ENCODE measurements around the gene COL6A3. TPM values are rescaled to one million over a fixed set of nuclear protein-coding genes. Genes with fewer than 3 reads are reported as not detected.

COL6A3 gene
- total RNA-seq, 4 donors from 2014 or later, result 432 to 983 (median 750) TPM

DNA sequence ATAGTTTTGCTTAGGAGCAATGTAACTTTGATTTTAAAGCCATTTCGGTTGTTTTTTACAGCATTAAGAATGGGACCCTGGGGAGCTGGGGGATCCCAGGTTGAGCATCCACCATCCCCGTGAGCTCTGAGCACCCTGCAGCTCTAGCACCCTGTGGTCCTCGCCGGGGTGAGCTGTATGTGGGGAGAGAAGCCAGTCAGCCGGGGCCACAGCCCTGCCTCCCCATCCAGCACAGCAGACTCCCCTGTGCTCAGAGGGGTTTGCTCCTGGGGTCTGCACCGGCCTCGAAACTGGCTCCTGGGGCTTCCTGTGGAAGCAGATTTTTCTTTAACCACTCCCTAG is 1.3 kb downstream of the COL6A3 start:
- TF ChIP-seq, protein P1, sequence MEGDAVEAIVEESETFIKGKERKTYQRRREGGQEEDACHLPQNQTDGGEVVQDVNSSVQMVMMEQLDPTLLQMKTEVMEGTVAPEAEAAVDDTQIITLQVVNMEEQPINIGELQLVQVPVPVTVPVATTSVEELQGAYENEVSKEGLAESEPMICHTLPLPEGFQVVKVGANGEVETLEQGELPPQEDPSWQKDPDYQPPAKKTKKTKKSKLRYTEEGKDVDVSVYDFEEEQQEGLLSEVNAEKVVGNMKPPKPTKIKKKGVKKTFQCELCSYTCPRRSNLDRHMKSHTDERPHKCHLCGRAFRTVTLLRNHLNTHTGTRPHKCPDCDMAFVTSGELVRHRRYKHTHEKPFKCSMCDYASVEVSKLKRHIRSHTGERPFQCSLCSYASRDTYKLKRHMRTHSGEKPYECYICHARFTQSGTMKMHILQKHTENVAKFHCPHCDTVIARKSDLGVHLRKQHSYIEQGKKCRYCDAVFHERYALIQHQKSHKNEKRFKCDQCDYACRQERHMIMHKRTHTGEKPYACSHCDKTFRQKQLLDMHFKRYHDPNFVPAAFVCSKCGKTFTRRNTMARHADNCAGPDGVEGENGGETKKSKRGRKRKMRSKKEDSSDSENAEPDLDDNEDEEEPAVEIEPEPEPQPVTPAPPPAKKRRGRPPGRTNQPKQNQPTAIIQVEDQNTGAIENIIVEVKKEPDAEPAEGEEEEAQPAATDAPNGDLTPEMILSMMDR (IDR thresholded peaks at IDR 0.05; ENCODE audit: low read depth), result no peak

DNA sequence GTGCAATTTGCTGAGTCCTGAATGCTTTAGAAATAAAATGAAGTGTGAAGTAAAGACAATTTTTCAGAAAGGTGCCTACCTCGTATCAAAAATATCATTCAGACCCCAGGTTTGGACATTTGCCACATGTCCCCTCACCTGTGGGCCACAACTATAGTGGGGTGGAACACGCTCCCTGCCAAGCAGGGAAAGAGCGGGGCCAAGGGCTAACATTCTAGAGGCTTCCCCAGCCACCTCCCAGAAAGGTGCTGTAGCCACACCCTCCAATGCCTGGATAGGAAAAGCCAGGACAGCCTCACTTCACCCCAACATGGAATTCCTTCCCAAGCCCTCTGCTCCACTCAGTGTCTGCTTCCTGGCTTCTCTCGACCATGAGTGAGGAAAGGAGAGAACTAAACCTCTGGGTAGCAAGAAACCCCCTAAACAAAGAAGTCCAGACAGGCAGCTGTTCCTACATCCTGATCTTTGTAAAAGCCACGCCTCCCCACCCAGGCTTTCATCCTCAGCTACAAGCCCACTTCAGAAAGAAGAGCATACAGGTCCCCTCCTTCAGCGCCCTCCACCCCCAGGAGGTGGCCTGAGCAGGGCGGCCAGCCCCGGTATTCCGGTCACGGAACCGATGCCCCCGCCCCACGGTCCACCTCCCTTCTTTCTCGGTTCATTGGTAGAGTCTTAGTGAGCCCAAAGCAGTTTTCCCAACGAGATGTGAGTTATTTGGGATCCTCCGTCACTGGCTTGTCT is 2.1 kb downstream of the COL6A3 start:
- TF ChIP-seq, protein P1 (IDR thresholded peaks at IDR 0.05; ENCODE audit: low read depth), result no peak

DNA sequence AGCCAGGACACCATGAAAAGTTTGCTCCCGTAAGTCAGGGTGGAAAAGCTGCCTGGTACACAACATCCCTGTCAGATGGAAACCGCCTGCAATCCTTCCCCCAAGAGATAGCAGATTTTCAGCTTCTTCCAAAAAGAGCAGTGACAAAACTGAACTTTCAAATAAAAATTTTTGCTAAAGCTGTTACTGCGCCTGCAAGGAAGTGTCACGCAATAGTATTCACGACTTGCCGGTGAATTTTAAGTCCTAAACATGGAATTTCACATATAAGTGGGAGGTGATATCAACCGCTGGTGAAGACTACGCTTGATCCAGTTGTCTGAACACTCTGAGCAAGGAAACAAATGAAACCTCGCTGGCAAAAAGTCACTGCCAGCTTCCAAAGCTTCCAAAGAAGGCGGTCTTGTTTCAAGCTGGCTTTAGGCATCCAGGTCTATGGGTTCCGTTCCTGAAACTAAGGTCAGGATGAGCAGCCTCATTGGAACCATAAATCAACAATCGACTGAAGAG is 2.8 kb downstream of the COL6A3 start:
- TF ChIP-seq, protein P1 (IDR thresholded peaks at IDR 0.05; ENCODE audit: low read depth), result no peak

DNA sequence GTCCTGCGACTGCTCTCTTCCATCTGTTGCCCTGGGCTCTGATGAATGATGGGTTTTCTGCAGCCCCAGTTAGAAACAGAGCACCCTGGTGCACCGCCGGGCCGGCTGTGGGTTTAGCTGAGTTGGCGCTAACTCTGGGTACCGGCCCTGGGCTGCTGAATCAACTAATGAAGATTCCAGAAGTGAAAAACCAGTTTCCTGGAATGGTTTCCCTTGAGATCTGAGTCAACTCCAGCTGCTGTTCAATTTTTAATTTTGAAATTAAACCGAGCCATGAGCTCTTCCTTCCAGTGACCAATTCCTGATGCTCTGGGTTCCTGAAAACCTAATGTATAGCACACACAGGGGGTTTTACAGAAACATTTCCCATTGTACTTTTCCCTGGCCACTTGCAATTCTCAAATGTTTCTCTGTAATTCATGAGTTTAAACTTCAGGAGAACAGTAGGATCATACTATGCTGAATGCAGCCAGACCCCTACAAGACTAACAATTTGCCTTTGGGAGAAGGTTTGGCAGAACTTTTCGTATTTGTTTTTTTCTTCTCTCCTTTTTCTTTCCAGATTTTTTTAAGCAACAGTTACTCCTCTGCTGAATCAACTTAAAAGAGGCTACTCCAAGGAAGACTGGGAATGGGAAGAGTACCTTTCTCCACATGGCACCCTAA is 5.5 kb downstream of the COL6A3 start:
- TF ChIP-seq, protein P1 (IDR thresholded peaks at IDR 0.05; ENCODE audit: low read depth), result no peak

DNA sequence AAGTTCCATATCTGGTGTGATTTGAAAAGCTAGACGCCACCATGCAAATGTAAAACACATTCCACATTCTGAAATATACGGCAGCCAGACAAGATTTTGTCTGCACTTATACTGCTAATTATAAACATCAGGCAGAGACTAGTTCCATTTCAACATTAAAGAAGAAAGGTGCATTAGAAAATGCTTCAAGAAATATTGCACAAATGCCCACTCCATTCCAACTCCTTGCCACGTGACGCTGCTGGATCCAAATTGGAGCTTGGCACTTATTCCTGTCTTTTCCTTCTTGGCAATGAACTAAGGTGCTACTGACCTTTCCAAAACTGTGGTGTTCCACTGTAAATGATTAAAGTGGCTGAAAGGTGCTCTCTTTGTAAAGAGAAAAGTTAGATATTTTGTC is 6.3 kb downstream of the COL6A3 start:
- TF ChIP-seq, protein P1 (IDR thresholded peaks at IDR 0.05; ENCODE audit: low read depth), result no peak

DNA sequence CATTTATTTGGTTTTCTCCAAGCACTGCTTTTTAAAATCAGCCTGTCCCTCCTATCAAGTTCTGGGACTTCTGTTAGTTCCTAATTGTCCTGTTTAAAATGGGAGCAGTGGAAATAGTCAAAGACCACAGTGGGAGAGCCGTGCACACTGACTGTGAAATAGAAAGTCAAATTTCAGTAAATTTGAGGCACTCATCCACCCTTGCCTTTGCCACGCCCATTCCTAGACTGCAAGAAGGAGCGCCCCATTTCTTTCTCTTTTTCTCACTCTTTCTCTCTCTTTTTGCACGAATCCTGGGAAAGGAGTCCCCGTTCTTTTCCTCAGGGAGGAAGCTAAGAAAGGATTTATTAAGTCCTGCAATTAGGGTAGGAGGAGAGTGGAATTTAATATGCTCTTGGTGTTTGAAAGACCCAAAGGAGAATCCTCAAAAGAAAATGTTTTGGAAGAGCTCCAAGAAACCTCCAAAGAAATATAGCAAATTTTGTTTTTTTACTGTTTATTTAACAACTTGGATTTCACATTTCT is 7.5 kb downstream of the COL6A3 start:
- TF ChIP-seq, protein P1 (IDR thresholded peaks at IDR 0.05; ENCODE audit: low read depth), result no peak

DNA sequence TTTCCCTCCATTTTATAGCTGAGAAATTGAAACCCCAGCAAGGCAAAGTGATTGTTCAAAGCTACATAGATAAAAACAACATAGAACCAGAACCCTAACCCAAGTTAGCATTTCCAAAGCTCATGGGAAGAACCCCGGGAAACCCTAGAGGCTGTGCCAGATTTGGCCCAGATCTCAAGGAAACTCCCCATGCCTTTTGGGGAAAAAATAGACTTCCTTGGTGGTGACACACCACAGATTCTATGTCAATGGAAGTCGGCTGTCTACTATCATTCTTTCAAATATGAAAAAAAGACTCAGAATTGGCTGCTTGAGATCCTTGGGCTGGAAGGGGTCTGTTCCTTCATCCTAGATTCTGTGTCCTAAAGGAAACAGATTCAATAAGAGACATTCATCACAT is 8.4 kb downstream of the COL6A3 start:
- TF ChIP-seq, protein P1 (IDR thresholded peaks at IDR 0.05; ENCODE audit: low read depth), result no peak

All from subcutaneous adipose tissue (tissue), 4 donors.